ENCODE data around the gene CKS1B. TPM values are rescaled to one million over a fixed set of nuclear protein-coding genes. Genes with fewer than 3 reads are reported as not detected.

The CKS1B gene
- total RNA-seq, result 10 to 100 TPM; 22.3 to 33.6 TPM
- 10 to 100 TPM; 26.9 to 38.2 TPM for polyA plus RNA-seq
- long read RNA-seq, donor 1, transcript CKS1B-201 (3 exons, 759 nt), result major isoform, 65 of 71 reads
- long read RNA-seq, donor 1, partial matches to known transcripts, result 0 of 71 reads
- long read RNA-seq, donor 1, other reads (novel, unspliced or antisense), result 0 of 71 reads
- long read RNA-seq, donor 2, transcript CKS1B-201 (3 exons, 759 nt), result major isoform, 34 of 36 reads
- long read RNA-seq, donor 2, partial matches to known transcripts, result 0 of 36 reads
- long read RNA-seq, donor 2, other reads (novel, unspliced or antisense), result 0 of 36 reads
- long read RNA-seq, donor 3, transcript CKS1B-201 (3 exons, 759 nt), result major isoform, 42 of 47 reads
- long read RNA-seq, donor 3, partial matches to known transcripts, result 0 of 47 reads
- long read RNA-seq, donor 3, other reads (novel, unspliced or antisense), result 0 of 47 reads
- long read RNA-seq, donor 4, transcript CKS1B-201 (3 exons, 759 nt), result major isoform, 47 of 52 reads
- long read RNA-seq, donor 4, partial matches to known transcripts, result 0 of 52 reads
- long read RNA-seq, donor 4, other reads (novel, unspliced or antisense), result 0 of 52 reads
- long read RNA-seq, donor 5, transcript CKS1B-203 (3 exons, 912 nt), result minor isoform, 6 of 96 reads
- long read RNA-seq, donor 5, transcript CKS1B-201 (3 exons, 759 nt), result major isoform, 85 of 96 reads
- long read RNA-seq, donor 5, transcript CKS1B-204 (2 exons, 1,166 nt), result minor isoform, 5 of 96 reads
- long read RNA-seq, donor 5, partial matches to known transcripts, result 0 of 96 reads
- long read RNA-seq, donor 5, other reads (novel, unspliced or antisense), result 0 of 96 reads

GRCh38 chr1:154974102-154974807 lies at the start of gene CKS1B:
Gene CKS1B, plus strand, starts transcription at chr1:154974681. Its CDS starts 65 bp downstream, at chr1:154974746.
- peak within 1 kb of the TSS; percentile 96 for H3K27ac ChIP-seq (ENCODE audit: low read depth in 1 of 2, low read length in 1 of 2)
- no peak for TF ChIP-seq CTCF (IDR thresholded peaks at IDR 0.05; ENCODE audit: control extremely low read depth, extremely low read depth)
- H3K9ac ChIP-seq (ENCODE audit: insufficient read depth in 1 of 2, low read length in 2 of 2), result peak within 1 kb of the TSS; percentile 68 to 99
- ATAC-seq (ENCODE audit: insufficient read depth, low FRiP score), result peak; percentile 80
- H3K4me1 ChIP-seq (ENCODE audit: control insufficient read depth in 5 of 5, insufficient read depth in 5 of 5, low read length in 5 of 5), result peaks cover 6 to 55% (median 25%) of the 10 kb centered on the region in 5 donors
- DNase-seq, result peak; percentile 99 to 100 (median 100)
- no peaks in the 10 kb centered on the region for H3K9me3 ChIP-seq (ENCODE audit: control insufficient read depth in 4 of 4, insufficient read depth in 3 of 4, low read length in 3 of 4)
- WGBS, 2 donors, result 0% methylated on average over 47 of the region's 47 CpGs
- H3K36me3 ChIP-seq (ENCODE audit: control insufficient read depth in 4 of 4, insufficient read depth in 4 of 4, low read length in 4 of 4), result peaks cover 0 to 2% (median 1%) of the 10 kb centered on the region in 4 donors
- H3K27me3 ChIP-seq (ENCODE audit: control insufficient read depth in 3 of 3, insufficient read depth in 3 of 3, low read length in 2 of 3), result no peaks in the 10 kb centered on the region
- H3K4me3 ChIP-seq, result peak within 1 kb of the TSS; percentile 54

DNA sequence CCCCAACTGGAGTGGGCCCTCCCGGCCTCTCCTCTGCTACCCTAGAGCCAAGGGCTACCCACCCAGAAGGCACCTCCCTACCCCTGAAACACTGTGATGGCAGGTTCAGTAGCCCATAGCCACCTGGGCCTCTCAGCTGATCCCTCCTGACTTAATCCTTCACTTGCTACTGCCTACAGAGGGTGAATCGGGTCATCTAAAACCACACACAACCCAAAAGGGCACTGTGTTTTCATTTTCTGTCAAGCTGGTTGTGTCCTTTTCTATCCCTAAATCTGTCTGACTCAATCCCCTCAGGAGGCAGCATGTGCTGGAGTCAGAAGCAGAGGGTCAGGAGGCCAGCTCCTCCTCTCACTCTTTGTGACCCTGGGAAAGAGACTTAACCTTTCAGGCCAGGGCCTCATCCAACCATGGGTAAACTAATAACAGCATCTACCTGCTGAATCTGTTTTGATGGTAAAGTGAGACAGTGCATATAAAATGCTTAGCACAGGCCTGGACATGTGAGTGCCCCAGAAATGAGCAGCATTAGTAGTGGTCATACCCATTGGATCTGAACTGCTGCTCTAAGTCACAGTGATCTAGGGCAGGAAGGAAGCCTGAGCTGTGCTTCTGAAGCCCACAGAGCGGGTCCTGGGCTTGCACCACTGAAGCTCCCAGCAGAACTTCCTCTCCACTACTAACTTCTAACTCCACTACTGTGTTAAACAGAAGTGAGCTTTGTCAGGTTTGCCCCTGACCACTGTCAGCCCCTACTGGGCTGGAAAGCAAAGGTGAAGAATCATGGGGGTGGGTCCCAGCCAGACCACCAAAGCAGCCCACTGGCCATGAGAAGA lies 48.9 kb upstream of the CKS1B start:
- H3K9ac ChIP-seq (ENCODE audit: insufficient read depth in 1 of 2, low read length in 2 of 2), result no peak overlapping the region
- TF ChIP-seq CTCF (IDR thresholded peaks at IDR 0.05; ENCODE audit: control extremely low read depth, extremely low read depth), result no peak
- no peaks in the 10 kb centered on the region for H3K4me1 ChIP-seq (ENCODE audit: control insufficient read depth in 5 of 5, insufficient read depth in 5 of 5, low read length in 5 of 5)
- H3K4me3 ChIP-seq, result no peak overlapping the region
- no peaks in the 10 kb centered on the region for H3K27me3 ChIP-seq (ENCODE audit: control insufficient read depth in 3 of 3, insufficient read depth in 3 of 3, low read length in 2 of 3)
- no peak overlapping the region for H3K27ac ChIP-seq (ENCODE audit: low read depth in 1 of 2, low read length in 1 of 2)
- DNase-seq, result no peak
- no peaks in the 10 kb centered on the region for H3K9me3 ChIP-seq (ENCODE audit: control insufficient read depth in 4 of 4, insufficient read depth in 3 of 4, low read length in 3 of 4)
- 83 to 87% methylated on average over 3 of the region's 3 CpGs for WGBS, 2 donors
- no peak for ATAC-seq (ENCODE audit: insufficient read depth, low FRiP score)
- H3K36me3 ChIP-seq (ENCODE audit: control insufficient read depth in 4 of 4, insufficient read depth in 4 of 4, low read length in 4 of 4), result peaks cover 0 to 62% (median 23%) of the 10 kb centered on the region in 4 donors

GRCh38 chr1:154926201-154926600 lies 48.3 kb upstream of the CKS1B start:
- WGBS, 2 donors, result 72 to 81% methylated on average over 13 of the region's 13 CpGs
- H3K36me3 ChIP-seq (ENCODE audit: control insufficient read depth in 4 of 4, insufficient read depth in 4 of 4, low read length in 4 of 4), result peaks cover 0 to 60% (median 23%) of the 10 kb centered on the region in 4 donors

More at GRCh38 chr1:154926201-154926600, 48.3 kb upstream of the CKS1B start:
- Histone ChIP-seq H3K4me3 (no peak overlapping the region), H3K9ac (ENCODE audit: insufficient read depth in 1 of 2, low read length in 2 of 2) (no peak overlapping the region), H3K9me3 (ENCODE audit: control insufficient read depth in 4 of 4, insufficient read depth in 3 of 4, low read length in 3 of 4) (no peaks in the 10 kb centered on the region), H3K27ac (ENCODE audit: low read depth in 1 of 2, low read length in 1 of 2) (no peak overlapping the region), H3K4me1 (ENCODE audit: control insufficient read depth in 5 of 5, insufficient read depth in 5 of 5, low read length in 5 of 5) (no peaks in the 10 kb centered on the region), H3K27me3 (ENCODE audit: control insufficient read depth in 3 of 3, insufficient read depth in 3 of 3, low read length in 2 of 3) (no peaks in the 10 kb centered on the region)
- DNase-seq, result no peak
- no peak for TF ChIP-seq CTCF (IDR thresholded peaks at IDR 0.05; ENCODE audit: control extremely low read depth, extremely low read depth)
- no peak for ATAC-seq (ENCODE audit: insufficient read depth, low FRiP score)

Data from lung (tissue), 16 donors.